Activated naive CD4-positive, alpha-beta T cell treated with anti-CD3 and anti-CD28 coated beads, Interleukin-2, amount 50 U/mL, for 24 hours (primary cell): ENCODE results near the gene MYO1F.

Experiments
- H3K27ac Mint-ChIP-seq: one replicate; pipeline ENCODE4 v1.8.0; 2021; ENCODE audit warnings: mild to moderate bottlenecking, mixed read lengths
- H3K27me3 Mint-ChIP-seq: one replicate; pipeline ENCODE4 v1.8.0; 2021; ENCODE audit warnings: mixed read lengths
- H3K36me3 Mint-ChIP-seq: one replicate; pipeline ENCODE4 v1.8.0; 2021; ENCODE audit warnings: mixed read lengths
- H3K4me1 Mint-ChIP-seq: one replicate; pipeline ENCODE4 v1.8.0; 2021; ENCODE audit warnings: mixed read lengths
- H3K4me3 Mint-ChIP-seq: one replicate; pipeline ENCODE4 v1.8.0; 2021; ENCODE audit warnings: mild to moderate bottlenecking, mixed read lengths
- H3K9me3 Mint-ChIP-seq: one replicate; pipeline ENCODE4 v1.8.0; 2021; ENCODE audit warnings: mixed read lengths

Gene MYO1F

DNA sequence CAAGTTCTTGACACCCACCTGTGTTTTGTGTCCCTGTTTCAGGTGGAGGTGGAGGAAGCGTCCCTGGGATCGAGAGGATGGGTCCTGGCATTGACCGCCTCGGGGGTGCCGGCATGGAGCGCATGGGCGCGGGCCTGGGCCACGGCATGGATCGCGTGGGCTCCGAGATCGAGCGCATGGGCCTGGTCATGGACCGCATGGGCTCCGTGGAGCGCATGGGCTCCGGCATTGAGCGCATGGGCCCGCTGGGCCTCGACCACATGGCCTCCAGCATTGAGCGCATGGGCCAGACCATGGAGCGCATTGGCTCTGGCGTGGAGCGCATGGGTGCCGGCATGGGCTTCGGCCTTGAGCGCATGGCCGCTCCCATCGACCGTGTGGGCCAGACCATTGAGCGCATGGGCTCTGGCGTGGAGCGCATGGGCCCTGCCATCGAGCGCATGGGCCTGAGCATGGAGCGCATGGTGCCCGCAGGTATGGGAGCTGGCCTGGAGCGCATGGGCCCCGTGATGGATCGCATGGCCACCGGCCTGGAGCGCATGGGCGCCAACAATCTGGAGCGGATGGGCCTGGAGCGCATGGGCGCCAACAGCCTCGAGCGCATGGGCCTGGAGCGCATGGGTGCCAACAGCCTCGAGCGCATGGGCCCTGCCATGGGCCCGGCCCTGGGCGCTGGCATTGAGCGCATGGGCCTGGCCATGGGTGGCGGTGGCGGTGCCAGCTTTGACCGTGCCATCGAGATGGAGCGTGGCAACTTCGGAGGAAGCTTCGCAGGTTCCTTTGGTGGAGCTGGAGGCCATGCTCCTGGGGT lies 91.5 kb downstream of the MYO1F start:
- peaks cover 3% of the 10 kb centered on the region for H3K36me3 Mint-ChIP-seq
- H3K4me3 Mint-ChIP-seq: no peak overlapping the region
- peaks cover 50% of the 10 kb centered on the region for H3K4me1 Mint-ChIP-seq
- H3K27me3 Mint-ChIP-seq: no peaks in the 10 kb centered on the region
- H3K27ac Mint-ChIP-seq: peak overlapping the region; percentile 82
- no peaks in the 10 kb centered on the region for H3K9me3 Mint-ChIP-seq

DNA sequence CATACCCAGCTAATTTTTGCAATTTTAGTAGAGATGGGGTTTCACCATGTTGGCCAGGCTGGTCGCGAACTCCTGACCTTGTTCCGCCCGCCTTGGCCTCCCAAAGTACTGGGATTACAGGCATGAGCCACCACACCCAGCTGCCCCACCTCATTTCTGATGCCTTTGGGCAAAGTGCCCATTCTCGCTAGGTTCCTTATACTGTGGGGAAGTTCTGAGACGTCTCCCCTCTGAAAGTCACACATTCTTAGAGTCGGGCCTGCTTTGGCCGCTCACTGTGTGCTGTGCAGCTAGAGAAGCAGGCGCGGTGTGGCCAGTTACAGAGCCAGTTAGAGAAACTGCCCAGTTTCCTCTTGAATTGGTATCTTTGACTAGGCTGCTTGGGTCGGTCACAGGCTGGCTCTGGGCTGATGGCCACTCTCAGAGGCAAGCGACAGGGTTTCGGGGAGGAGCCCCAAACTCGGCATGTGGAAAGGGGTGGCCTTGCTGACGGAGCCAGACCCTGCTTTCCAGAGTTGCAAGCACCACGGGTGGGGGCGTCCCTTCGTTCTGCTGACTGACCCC lies 92.8 kb downstream of the MYO1F start:
- Mint-ChIP-seq H3K4me3 (no peak overlapping the region), H3K4me1 (peaks cover 56% of the 10 kb centered on the region), H3K9me3 (no peaks in the 10 kb centered on the region), H3K27me3 (no peaks in the 10 kb centered on the region), H3K36me3 (peaks cover 3% of the 10 kb centered on the region), H3K27ac (no peak overlapping the region)

DNA sequence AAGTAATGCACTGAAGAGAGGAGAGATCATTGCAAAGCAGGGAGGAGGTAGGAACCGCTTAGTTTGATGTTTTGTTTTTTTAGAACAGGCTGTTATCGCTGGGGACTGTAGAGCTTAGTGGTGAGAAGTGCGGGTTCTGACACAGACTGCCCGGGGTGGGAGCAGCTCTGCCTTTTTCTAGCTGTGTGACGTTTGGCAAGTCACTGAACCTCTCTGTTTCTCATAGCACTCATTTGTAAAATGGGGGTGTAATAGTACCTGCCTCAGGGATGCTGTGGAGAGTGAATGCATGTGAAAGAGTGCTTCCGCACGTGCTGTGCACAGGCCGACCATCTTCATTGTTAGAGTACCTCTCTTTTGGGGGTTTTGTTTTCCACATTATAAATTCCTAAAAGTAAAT lies 94.1 kb downstream of the MYO1F start:
- peak overlapping the region; percentile 53 for H3K27ac Mint-ChIP-seq
- H3K4me1 Mint-ChIP-seq: peaks cover 63% of the 10 kb centered on the region
- no peak overlapping the region for H3K4me3 Mint-ChIP-seq
- no peaks in the 10 kb centered on the region for H3K27me3 Mint-ChIP-seq
- H3K36me3 Mint-ChIP-seq: peaks cover 3% of the 10 kb centered on the region
- no peaks in the 10 kb centered on the region for H3K9me3 Mint-ChIP-seq

DNA sequence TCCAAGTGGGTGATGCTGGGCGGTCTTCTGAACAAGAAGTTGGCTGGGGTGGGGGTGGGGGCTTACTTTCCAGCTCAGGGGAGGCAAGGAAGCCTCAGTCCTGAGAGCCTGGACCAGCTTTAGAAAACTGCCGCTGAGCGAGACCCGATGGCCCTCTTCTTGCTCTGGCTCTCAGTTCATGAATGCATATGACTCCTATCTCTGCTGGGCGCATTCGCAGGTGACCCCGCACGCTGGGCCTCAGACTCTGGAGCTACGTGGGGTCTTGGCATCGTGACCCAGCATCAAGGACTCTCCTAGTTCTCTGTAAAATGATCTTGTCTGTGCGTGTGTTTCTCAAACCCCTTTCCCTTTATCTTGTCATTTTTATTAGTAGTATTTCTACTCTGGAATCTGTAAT lies 94.5 kb downstream of the MYO1F start:
- H3K4me1 Mint-ChIP-seq: peaks cover 63% of the 10 kb centered on the region

DNA sequence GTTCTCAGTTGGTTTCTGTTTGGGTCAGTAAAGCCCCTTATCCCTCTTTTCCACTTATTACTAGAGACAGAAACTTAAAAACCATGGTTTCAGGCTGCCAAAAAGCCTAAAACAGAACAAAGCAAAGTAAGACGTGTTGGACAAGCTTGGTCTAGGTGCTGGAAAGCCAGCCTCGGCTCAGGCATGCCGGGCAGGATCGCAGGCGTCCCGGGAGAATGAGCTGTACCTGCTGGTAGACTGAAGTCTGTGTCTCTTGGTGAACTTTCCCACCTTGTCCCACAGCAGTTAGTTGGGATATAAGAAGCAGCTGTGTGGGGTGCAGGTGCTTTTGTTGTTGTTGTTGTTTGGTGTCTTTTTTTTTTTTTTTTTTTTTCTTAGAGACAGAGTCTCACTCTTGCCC lies 95.6 kb downstream of the MYO1F start:
- peak overlapping the region; percentile 43 for H3K27ac Mint-ChIP-seq
- no peaks in the 10 kb centered on the region for H3K27me3 Mint-ChIP-seq
- H3K4me3 Mint-ChIP-seq: no peak overlapping the region
- H3K4me1 Mint-ChIP-seq: peaks cover 62% of the 10 kb centered on the region
- peaks cover 6% of the 10 kb centered on the region for H3K36me3 Mint-ChIP-seq
- H3K9me3 Mint-ChIP-seq: no peaks in the 10 kb centered on the region

More for the DNA sequence above, 94.5 kb downstream of the MYO1F start:
- Mint-ChIP-seq H3K27ac (peak overlapping the region; percentile 53), H3K4me3 (no peak overlapping the region), H3K27me3 (no peaks in the 10 kb centered on the region), H3K9me3 (no peaks in the 10 kb centered on the region), H3K36me3 (peaks cover 4% of the 10 kb centered on the region)

DNA sequence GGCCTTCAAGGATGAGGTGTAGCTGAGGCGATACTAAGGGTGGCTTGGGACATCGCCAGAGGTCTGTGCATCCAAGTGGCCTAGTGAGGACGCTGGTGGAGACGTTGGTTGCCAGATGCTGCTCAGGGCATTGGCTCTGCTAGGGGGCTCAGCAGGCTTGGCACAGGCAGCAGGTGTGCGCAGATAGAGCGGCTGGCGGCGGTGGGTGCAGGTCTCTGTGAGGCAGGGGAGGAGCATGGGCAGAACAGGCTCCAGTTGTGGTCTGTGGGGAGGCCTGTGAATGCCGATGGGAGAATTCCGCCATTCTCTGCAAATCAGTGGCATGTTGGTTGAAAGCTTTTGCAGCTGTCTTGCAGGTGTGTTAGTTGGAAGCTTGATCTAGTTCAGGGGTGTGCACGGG lies 96.0 kb downstream of the MYO1F start:
- Mint-ChIP-seq H3K9me3 (no peaks in the 10 kb centered on the region), H3K4me1 (peaks cover 61% of the 10 kb centered on the region), H3K36me3 (peaks cover 8% of the 10 kb centered on the region), H3K27ac (peak overlapping the region; percentile 43), H3K4me3 (peak overlapping the region; percentile 61), H3K27me3 (no peaks in the 10 kb centered on the region)

DNA sequence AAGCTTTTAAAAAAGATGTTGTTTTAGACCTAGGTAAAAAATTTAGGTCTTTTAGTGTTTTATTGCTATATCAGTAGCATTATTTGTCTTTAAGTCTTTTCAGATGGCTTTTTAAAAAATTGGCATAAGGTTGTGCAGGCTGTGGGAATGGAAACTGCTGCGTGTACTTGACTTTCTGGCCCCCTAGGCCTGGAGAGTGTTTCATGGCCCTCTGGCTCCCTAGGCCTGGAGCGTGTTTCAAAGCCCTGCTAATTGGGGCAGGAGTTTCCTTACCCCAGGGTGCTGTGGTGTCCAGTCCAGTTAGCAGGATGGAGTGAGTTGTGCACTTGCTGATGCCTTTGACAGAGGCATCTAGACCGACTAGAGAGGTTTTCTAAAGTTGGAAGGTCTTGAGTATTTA lies 98.6 kb downstream of the MYO1F start:
- H3K27me3 Mint-ChIP-seq: no peaks in the 10 kb centered on the region
- peaks cover 68% of the 10 kb centered on the region for H3K4me1 Mint-ChIP-seq
- peaks cover 11% of the 10 kb centered on the region for H3K36me3 Mint-ChIP-seq
- H3K4me3 Mint-ChIP-seq: no peak overlapping the region
- H3K27ac Mint-ChIP-seq: peak overlapping the region; percentile 71
- H3K9me3 Mint-ChIP-seq: no peaks in the 10 kb centered on the region

DNA sequence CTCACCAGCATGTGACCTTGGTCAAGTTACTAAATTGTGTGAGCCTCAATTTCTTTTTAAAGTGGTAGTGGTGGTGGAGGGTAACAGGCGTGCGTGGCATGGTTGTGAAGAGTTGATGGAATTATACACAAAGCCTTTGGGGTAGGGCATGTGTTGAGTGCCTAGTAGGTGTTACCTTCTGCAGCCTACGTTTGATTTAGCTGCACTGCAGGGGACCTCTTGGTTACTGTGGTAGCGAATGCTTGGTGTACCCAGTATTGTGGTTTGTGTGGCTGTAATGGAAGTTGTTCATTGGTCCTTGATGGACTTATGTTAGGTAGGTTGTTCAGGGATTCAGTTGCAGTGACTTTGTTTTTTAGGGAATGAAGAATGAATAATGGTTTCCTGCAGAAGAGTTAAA lies 99.4 kb downstream of the MYO1F start:
- peak overlapping the region; percentile 33 for H3K4me3 Mint-ChIP-seq
- peaks cover 67% of the 10 kb centered on the region for H3K4me1 Mint-ChIP-seq
- H3K9me3 Mint-ChIP-seq: no peaks in the 10 kb centered on the region
- peak overlapping the region; percentile 24 for H3K27ac Mint-ChIP-seq
- peaks cover 9% of the 10 kb centered on the region for H3K36me3 Mint-ChIP-seq
- H3K27me3 Mint-ChIP-seq: no peaks in the 10 kb centered on the region

DNA sequence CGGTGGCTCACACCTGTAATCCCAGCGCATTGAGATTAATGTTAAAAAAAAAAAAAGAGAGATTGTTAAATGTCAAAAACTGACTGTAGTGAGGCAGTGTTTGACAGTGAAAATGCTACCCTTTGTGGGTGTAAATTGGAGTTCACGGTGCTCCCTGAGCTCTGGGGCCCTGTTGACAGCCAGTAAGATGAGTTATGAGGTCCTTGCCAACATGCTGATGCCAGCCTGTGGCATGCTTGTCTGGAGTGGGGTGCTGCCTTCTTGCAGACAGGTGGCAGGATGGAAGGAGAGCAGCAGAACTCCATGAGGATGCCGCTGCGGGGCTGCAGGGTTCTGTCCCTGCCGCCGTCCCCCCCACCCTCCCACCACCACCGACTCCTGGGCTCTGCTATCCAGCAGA lies 100.7 kb downstream of the MYO1F start:
- Mint-ChIP-seq H3K9me3 (no peaks in the 10 kb centered on the region), H3K36me3 (peaks cover 8% of the 10 kb centered on the region), H3K4me1 (peaks cover 56% of the 10 kb centered on the region), H3K4me3 (peak overlapping the region; percentile 19), H3K27me3 (no peaks in the 10 kb centered on the region), H3K27ac (no peak overlapping the region)

DNA sequence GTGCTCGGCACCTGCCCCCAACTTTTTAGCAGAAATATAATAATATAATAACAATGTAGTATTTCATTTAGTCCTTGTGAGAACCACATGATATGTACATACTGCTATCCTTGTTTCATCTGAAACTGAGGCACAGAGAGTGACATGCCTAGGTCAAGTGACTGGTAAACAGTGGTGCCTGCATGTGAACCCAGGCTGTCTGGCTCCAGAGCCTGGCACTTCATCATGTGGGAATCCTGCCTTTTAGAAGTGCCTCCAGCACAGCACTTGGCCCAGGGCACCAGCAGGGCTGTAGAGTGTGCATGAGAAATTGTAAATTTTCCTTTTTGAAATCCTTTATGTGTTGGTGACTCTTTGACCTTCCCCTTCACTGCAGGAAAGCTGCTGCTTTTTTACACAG lies 102.2 kb downstream of the MYO1F start:
- Mint-ChIP-seq H3K4me3 (no peak overlapping the region), H3K27me3 (no peaks in the 10 kb centered on the region), H3K9me3 (no peaks in the 10 kb centered on the region), H3K27ac (no peak overlapping the region), H3K36me3 (peaks cover 11% of the 10 kb centered on the region), H3K4me1 (peaks cover 43% of the 10 kb centered on the region)

DNA sequence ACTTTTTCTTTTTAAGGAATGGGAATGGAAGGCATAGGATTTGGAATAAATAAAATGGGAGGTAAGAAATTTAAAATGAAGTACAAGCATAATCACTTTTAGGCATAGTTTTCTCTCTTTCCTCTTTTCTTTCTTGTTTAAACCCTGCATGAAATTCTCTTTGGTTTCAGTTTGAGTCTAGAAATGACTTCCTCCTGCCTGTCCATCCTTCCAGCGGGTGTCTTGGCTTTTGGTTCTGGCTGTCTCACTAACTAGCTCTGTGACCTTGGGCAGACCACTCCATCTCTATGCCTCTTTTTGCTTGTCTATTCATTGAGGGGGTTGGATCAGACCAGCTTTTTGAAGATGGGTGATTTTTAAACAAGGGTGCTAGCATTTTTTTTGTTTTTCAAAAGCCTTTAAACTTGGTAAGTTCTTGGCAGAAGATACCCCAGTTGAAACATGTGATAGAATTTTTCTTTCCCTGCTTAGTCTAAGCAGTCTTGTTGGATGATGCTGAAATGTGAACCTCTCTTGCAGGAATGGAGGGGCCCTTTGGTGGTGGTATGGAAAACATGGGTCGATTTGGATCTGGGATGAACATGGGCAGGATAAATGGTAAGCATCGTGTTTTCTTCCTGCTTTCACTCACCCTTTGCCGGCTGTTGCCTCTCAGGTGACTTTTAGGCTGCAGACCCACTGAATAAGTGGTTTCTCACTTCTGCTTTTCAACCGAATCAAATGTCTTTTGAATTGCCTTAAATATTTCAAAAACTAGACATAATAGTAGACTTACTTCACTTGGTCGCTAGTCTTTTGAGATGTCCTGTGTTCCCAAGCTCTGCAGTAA lies 103.4 kb downstream of the MYO1F start:
- H3K27ac Mint-ChIP-seq: peak overlapping the region; percentile 48
- peaks cover 15% of the 10 kb centered on the region for H3K36me3 Mint-ChIP-seq
- no peaks in the 10 kb centered on the region for H3K9me3 Mint-ChIP-seq
- no peak overlapping the region for H3K4me3 Mint-ChIP-seq
- peaks cover 43% of the 10 kb centered on the region for H3K4me1 Mint-ChIP-seq
- H3K27me3 Mint-ChIP-seq: no peaks in the 10 kb centered on the region
